ENCODE data around the gene INPP5A. TPM values are rescaled to one million over a fixed set of nuclear protein-coding genes. Genes with fewer than 3 reads are reported as not detected.
"Not testable (repeated sequence)": the region's sequence is repeated elsewhere in the genome, so short reads cannot be mapped to it uniquely, and the experiment has no call there.

The INPP5A gene
- total RNA-seq, 2 donors from 2014 or later: 65.2 to 102 TPM

DNA sequence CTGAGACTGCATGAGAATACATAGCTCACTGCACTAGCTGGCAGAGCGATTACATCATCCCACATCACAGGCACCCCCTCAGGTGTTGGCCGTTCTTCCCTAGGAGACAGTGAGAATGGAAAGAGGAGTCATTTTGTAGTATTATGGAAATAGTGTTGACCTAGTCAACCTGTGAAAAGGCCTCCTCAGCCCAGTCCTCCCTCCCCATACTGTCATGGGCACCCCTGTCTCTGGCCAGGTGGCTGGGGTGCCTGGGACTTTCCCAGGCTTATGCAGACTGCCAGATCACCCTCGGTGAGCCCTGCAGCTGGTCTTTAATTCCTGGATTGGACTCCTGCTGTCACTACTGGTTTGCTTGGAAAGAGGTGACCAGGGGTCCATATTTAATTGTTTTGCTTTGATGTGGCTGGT lies 4.0 kb downstream of the INPP5A start:
- peak; percentile 26 for DNase-seq (ENCODE audit: low spot score)
- intact Hi-C loops (cut with DNase I): no loop called here

DNA sequence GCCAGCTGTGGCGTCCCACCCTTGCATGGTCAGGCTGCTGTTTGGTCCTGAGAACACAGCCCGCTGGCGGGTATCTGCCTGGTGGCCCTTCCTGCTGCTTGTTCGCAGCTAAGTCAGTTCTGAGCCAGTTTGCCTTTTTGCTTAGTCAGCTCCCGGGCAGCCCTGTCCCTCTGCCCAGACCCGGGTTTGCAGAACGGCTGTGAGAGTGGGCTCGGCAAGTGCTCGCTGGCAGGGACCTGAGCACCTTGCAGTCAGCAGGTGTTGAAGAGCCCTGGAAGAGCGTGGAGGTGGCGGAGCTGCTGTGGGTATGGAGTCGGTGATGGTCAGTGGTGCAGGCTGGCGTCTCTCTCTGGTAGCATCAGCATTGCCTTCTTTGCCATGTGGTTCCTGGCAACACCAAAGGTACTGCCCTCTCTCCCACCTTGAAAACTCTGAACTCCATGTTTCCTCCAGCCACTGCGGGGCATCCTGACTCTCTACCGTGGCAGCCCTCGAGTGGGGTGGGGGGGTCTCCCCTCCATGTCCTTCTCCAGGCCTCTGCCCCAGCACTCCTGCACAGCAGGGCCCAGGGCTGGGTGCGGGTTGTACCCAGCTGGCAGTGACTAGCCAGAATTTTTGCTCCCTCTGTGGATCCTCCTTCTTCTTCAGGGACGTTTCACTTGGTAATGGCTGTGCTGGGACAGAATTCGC lies 4.6 kb downstream of the INPP5A start:
- intact Hi-C loops (cut with DNase I): no loop called here
- peak; percentile 69 for DNase-seq (ENCODE audit: low spot score)

DNA sequence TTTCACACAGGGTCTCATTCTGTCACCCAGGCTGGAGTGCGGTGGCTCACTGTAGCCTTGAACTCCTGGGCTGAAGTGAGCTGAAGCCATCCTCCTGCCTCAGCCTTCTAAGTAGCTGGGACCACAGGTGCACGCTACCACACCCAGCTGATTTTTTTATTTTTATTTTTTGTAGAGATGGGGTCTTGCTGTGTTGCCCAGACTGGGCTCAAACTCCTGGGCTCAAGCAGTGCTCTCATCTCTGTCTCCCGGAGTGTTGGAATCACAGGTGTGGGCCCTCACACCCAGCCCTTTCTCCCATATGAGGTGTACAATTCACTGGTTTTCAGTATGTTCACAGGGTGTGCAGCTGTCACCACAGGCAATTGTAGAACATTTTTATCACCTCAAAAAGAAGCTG lies 5.2 kb downstream of the INPP5A start:
- DNase-seq (ENCODE audit: low spot score): no peak
- intact Hi-C loops (cut with DNase I): no loop called here

DNA sequence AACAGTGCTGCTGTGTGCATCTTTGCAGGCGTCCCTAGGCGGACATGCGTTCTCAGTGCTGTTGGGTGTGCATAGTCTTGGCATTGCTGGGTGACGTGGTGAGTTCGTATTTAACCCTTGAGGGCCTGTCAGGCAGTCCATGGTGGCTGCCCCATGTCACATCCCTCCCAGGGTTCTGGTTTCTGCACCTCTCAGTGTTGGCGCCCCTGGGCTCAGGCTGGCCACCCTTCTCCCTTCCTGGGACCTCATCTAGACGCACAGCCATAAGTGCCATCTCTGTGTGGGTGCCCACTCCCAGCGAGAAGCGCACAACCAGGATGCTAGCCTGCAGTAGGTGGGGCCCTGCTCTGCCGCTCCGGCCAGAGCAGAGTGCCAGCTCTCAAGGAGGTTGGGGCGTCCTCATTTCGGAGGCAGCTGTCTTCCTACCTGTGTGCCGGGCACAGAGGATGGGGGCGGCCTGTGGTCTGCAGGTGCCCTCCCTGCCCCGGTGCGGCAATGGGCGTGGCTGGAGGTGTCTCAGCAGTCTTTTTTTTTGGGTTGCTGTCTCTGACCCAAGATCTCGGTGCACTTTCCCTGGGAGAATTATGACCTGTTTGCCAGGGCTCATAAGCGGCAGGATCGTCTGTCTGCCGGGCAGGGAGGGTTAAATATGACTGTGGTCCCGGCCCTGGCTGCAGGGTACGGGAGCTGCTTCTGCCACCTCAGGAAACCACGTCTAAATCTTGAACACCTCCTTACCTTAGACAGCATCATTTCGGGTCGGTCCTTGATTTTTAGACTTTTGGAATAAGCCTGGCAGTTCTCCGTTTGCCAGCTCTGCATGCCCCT lies 6.5 kb downstream of the INPP5A start:
- peak; percentile 48 for DNase-seq (ENCODE audit: low spot score)
- intact Hi-C loops (cut with DNase I): no loop called here

DNA sequence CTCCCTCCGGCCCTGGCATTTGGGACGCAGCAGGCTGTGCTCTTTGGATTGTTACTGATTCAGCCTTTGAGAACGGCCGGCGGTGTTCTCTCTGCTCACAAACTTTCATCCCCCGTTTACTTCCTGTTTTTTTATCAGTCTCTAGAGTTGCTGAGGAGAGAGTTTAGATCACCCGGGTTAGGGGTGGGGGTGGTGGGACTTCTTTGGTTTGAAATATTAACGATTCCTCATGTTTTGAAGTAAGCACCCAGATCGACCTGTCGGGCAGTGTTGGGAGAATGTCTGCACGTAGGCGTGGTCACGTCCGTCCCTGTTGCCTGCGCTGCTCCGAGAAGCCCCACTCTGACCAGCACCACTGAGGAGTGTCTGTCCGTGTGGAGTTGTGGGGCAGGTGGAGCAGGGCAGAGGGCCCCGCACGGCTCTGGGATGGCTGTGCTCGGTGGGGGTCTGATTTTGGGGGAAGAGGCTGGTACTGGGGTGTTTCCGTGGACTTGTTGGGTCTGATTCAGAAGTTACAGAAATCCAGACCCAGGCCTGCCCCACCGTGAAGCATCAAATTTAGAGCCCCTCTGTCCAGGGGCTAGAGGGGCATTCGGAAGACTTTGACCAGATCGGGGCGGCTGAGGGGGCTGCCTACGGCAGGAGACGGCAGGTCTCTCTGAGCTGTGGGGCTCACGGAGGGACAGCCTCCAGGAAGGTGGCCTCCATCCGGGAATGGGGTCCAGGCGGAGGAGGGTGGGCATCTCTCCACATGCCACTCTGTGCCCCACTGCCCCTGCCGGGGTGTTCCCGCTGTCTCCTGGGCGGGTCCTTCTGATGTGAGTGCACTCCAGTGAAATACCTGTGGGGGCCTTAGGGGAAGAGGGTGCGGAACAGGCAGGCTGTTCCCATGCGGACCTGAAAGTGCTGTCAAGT lies 7.4 kb downstream of the INPP5A start:
- DNase-seq (ENCODE audit: low spot score): peak; percentile 78
- intact Hi-C loops (cut with DNase I): no loop called here

DNA sequence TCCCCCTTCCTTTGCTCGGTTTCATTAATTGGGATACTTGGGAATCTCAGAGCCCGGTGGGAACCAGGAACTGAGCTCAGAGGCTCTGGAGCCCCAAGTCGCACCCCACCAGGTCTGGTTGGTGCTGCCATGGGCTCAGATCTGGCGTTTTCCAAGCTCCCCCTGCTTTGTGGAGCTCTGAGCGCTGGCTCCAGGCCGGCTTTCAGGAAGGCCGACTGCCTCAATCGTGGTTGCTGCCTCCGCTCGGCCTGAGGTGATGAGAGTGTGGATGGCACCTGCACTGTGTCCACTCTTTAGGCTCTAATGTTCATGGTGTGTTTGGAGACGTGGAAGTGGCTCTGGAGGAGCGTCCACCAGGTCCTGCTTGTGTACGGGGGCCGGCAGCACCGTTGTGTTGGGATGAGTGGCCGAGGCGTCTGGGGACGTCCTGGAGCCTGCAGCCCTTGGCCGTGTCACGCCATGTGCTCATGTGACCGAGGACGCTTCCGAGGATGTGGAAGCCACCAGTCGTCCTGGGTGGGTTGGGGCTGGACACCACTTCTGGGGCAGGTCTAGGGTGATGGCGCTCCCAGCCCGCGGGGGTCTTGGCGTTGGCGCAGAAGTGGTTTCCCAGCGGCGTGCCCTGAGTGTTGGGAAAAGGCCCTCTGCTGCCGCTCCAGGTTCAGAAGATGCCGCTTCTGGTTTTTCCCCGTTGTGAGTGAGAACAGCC lies 8.2 kb downstream of the INPP5A start:
- intact Hi-C loops (cut with DNase I): no loop called here

DNA sequence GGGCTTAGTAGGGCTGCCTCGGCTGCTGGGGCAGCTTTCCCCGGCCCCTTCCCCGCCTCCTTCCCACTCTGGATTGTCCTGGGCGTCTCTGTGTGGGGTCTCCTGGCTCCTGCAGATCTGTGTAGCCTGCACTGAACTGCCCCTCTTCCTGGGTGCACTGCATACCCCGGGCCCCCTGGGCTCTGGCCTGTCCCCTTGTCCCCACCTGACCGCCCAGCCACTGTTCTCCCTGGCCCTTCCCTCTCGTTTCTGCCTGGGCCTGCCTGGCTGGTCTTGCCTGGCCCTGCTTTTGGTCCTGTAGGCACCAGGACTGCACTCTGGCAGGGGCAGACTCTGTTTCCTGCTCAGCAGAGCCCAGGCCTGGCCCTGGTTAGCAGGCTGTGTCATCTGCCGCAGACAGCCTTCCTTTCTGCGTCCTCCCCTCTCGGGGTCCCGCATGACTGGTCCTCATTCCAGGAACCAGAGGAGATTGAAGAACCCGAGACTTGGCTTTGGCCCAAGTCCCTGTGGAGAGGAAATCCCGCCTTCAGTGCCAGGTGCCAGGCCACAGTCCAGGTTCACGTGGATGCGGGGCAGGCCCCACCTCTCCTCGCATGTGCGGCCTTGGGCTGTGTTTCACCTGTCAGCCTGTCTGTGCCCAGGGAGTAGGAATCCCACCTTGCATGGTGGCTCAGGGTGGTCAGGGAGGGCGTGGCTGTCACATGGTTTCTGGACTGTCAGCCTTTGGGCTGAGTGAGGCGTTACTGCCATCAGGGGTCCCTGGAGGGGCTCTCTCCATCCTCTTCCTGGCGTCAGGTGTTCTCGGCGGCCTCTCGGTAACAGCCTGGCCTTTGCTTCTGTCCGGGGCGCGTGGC lies 9.2 kb downstream of the INPP5A start:
- intact Hi-C loops (cut with DNase I): no loop called here
- DNase-seq (ENCODE audit: low spot score): peak; percentile 78

More for the DNA sequence above, 8.2 kb downstream of the INPP5A start:
- DNase-seq (ENCODE audit: low spot score): peak; percentile 52

DNA sequence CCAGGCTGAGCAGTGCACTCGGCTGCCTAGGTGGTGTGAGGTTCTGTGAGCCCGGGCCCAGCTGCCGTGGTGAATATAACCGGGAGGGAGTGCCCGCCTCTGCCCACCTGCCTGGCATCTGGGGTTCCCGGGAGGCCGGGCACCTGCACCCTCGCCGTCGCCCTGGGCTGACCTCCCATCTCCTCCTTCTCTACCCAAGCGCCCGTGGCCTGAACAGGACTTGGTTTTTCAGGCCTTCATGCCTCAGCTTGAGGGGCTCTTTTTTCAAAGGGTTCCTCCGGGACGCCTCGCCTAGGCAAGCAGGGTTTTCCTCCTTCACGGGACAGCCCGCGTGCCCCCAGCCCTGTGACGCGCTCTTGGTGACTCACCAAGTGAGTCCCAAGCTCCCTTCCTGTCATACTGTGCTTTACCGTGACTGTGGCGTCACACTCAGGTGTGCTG lies 9.9 kb downstream of the INPP5A start:
- intact Hi-C loops (cut with DNase I): no loop called here

DNA sequence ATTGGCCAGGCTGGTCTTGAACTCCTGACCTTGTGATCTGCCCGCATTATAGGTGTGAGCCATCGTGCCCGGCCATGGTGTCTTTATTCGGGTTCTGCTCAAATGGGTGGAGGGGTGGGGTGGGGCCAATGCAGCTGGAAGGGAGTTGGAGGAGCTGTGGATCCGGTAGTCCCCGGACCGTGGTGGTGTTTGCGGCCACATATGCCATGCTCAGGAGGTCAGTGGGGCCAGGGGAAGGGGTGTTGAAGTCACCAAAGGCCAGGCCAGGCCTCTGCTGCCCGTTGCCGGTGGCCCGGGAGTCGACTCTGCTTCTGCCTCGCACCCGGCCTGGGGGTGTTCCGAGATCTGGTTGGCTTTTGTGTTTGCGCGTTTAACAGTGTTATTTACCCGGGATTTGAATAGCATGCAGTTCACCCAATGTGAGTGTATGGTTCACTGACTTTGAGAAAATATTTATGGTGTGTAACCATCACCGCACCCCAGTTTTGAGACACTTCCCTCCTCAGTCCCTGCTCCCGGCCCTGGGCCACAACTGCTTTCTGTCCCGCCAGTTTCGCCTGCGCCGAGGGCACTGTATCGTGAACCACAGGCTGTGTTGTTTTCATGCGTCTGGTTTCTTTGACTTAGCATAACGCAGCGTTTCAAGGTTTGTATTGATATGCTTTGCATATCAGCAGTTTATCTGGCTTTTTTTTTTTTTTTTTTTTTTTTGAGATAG lies 10.7 kb downstream of the INPP5A start:
- intact Hi-C loops (cut with DNase I): no loop called here
- peak; percentile 76 for DNase-seq (ENCODE audit: low spot score)

More for the DNA sequence above, 9.9 kb downstream of the INPP5A start:
- DNase-seq (ENCODE audit: low spot score): peak; percentile 73

DNA sequence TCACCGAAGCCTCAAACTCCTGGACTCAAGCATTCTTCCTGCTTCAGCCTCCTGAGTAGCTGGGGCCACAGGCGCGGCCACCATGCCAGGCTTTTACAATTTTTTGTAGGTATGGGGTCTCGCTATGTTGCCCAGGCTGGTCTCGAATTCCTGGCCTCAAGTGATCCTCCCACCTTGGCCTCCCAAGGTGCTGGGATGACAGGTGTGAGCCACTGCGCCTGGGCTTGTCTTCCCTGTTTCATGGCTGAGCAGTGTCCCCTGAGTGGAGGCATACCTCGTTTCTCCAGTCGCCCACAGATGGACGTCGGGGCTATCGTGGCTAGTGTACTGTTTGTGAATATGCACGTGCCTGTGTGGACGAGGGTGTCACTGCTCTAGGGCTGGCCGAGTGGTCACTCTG lies 11.3 kb downstream of the INPP5A start:
- intact Hi-C loops (cut with DNase I): no loop called here

DNA sequence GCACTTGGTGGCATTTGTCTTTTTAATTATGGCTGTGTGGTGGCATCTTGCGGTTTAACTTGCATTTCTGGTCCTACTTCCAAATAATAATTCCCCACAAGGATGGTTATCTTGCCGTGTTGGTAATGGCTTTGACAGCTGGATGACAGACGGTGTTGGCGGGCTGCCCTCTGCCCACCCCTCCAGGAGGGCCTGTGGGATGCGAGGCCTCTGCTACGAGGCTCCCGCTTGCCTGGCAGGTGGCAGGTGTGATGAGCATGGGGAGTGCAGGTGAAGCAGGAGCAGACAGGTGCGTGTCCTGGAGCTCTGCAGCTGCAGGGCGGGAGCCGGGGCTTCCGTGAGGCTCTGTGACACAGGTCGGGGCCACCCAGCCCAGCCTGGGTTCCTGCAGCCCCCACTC lies 11.8 kb downstream of the INPP5A start:
- DNase-seq (ENCODE audit: low spot score): peak; percentile 74
- intact Hi-C loops (cut with DNase I): no loop called here

More for the DNA sequence above, 11.3 kb downstream of the INPP5A start:
- peak; percentile 64 for DNase-seq (ENCODE audit: low spot score)

DNA sequence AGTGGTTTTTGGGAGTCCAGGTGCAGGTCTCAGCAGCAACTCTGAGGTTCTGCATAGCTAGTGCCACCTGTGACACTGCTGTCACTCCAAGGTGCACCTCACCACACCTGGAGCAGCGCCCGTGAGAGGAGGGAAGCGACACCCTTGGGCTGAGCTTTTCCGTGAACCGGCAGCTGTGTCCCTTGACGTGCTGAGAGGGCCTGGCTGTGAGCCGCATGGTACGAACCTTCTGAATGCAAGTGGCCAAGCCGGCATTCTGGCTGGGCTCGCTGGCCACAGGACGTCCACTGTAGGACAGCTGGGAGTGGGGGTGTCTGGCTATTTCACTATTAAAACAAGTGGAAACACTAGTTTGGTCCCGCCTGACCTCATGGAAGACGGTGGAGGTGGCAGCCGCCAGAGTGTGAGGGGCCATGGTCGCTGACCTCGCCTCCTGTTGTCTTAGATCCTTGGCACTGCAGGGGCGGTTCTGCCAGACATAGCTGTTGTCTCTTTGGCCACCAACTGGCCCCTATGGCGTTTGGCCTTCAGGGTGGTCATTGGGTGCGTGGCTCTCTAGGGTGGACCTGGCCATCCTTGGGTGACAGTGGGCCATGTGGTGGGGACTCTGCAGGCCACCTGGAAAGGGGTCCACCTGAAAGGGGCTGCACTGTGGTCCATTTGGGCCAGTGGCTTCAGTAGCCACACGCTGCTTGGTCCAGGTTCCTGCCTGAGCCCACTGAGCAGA lies 12.9 kb downstream of the INPP5A start:
- intact Hi-C loops (cut with DNase I): no loop called here
- peak; percentile 68 for DNase-seq (ENCODE audit: low spot score)

DNA sequence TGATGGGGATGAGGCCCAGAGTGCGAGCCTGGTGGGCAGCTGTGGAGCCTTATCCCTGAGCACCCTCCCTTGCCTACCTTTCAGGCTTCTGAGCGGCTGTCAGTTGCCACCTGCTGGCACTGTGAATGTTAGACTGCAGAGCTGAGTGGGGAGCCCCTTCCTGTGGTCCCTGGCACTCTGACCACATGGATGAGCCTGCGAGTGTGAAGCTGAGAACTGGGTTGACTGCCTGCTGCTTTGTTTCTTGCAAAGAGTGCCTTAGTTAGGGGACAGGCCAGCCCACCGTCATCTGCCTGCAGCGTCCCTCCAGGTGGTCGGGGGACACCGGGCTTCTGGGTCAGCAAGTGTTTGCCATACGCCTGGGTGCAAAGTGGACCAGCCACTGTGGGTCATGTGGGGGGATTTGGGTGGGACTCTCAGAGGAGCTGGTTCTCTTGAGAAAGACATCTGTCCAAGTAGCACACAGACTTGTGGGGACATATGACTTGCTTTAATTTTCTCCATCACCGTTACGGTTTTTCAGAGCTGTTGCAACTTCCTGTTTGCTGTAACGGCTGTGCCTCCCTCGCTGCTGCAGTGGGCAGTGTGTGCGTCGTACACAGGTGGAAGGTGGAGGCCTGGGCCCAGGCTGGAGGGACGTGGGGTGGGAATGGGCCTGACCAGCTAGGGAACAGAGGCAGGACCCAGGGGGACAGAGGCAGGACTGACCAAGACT lies 13.7 kb downstream of the INPP5A start:
- DNase-seq (ENCODE audit: low spot score): peak; percentile 83
- intact Hi-C loops (cut with DNase I): no loop called here

DNA sequence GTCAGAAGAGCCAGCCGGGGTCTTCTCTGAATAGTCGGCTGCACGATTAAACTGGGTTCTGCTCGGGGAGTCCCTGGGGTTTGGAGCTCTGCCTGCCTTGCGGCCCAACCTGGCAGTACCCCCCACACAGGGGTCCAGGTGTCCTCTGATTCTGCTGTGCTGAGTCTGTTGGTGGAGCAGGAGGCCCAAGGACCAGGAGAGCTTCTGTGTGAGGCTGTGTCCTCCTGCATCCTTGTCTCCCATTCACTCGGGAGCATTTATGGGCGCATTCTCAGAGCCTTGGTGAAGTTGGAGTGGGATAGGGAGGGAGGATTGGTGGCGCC lies 14.2 kb downstream of the INPP5A start:
- intact Hi-C loops (cut with DNase I): no loop called here
- peak; percentile 57 for DNase-seq (ENCODE audit: low spot score)

DNA sequence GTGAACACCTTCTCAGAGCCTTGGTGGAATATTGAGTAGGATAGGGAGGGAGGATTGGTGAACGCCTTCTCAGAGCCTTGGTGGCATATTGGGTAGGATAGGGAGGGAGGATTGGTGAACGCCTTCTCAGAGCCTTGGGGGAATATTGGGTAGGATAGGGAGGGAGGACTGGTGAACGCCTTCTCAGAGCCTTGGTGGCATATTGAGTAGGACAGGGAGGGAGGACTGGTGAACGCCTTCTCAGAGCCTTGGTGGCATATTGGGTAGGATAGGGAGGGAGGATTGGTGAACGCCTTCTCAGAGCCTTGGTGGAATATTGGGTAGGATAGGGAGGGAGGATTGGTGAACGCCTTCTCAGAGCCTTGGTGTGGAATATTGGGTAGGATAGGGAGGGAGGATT lies 15.0 kb downstream of the INPP5A start:
- intact Hi-C loops (cut with DNase I); DNase-seq (ENCODE audit: low spot score): not testable (repeated sequence)

DNA sequence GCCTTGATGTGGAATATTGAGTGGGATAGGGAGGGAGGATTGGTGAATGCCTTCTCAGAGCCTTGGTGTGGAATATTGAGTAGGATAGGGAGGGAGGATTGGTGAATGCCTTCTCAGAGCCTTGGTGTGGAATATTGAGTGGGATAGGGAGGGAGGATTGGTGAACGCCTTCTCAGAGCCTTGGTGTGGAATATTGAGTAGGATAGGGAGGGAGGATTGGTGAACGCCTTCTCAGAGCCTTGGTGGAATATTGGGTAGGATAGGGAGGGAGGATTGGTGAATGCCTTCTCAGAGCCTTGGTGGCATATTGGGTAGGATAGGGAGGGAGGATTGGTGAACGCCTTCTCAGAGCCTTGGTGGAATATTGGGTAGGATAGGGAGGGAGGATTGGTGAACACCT lies 16.0 kb downstream of the INPP5A start:
- intact Hi-C loops (cut with DNase I): not testable (repeated sequence)

More for the DNA sequence above, 16.0 kb downstream of the INPP5A start:
- not testable (repeated sequence) for DNase-seq (ENCODE audit: low spot score)

Data from posterior vena cava (tissue), 2 donors.